GM18873 (cell line): Measurements from ENCODE around the gene WDR13.
"Not testable (repeated sequence)": the region's sequence is repeated elsewhere in the genome, so short reads cannot be mapped to it uniquely, and the experiment has no call there.

Experiments
- ATAC-seq: cut with Tn5 transposase; IDR thresholded peaks from one replicate; pipeline ENCODE4 v1.9.1; 2021; ENCODE audit warnings: mild to moderate bottlenecking, moderate library complexity, moderate number of reproducible peaks; ENCODE audit not compliant: unreplicated experiment, low FRiP score

Gene WDR13

DNA sequence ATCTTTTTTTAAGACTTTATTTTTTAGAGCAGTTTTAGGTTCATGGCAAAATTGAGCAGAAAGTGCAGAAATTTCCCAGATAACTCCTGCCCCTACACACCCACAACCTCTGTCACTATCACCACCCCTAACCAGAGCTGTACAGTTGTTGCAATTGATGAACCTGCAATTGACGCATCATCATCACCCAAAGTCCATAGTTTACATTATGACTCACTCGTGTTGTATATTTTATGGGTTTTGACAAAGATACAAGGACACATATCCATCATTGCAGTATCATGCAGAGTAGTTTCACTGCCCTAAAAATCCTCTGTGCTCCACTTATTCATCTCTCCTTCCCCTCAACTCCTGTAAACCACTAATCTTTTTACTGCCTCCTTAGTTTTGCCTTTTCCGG is 51.8 kb downstream of the WDR13 start:
- ATAC-seq, result no peak

DNA sequence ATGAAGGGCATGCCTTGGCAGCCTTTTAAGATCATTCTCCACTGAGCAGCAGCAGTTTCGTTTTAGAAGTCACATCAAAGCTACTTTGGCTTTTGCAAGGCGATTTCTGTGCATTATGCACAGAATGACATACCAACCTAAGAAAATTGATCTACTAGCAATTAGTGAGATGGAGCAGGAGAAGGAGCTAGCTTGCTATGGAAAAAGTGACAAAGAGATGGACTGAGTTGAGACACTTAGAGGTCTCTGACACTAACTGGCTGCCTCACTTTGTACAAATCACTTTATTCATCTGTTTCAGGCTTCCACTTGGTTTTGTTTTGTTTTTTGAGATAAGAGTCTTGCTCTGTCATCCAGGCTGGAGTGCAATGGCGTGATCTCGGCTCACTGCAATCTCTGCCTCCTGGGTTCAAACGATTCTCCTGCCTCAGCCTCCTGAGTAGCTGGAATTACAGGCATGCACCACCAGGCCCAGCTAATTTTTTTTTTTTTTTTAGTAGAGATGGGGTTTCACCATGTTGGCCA is 54.8 kb downstream of the WDR13 start:
- not testable (repeated sequence) for ATAC-seq

DNA sequence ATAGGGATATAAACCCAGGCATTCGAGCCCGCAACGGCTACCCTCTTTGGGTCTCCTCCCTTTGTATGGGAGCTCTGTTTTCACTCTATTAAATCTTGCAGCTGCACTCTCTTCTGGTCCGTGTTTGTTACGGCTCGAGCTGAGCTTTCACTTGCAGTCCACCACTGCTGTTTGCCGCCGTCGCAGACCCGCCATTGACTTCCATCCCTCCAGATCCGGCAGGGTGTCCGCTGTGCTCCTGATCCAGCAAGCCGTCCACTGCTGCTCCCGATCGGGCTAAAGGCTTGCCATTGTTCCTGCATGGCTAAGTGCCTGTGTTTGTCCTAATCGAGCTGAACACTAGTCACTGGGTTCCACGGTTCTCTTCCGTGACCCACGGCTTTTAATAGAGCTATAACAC is 57.5 kb downstream of the WDR13 start:
- ATAC-seq, result not testable (repeated sequence)
